ENCODE measurements around the gene PDE6D. TPM values are rescaled to one million over a fixed set of nuclear protein-coding genes. Genes with fewer than 3 reads are reported as not detected.

PDE6D gene
- total and polyA plus RNA-seq, 2 experiments from 2014 or later: 35.2 to 55.6 TPM

DNA sequence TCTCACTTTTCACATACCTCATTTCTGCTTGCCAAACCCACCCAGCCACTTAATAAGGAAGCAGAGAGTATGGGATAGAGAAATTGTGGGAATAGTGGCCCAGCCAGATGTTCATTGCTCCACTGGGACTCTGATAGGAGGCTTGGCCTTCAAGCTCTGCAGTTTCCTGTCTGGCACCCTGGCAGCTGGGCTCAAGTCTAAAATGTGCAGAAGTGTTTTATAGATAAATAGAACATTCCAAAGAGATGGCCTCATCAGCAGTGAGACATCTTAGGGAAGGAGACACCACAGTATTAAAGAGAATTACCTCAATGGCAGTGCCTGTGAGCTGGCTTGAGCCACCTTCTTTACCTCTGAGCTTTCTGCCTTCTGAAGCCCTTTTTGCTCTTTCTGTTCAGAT, 29.8 kb upstream of the PDE6D start:
- no peak overlapping the region for H2AFZ ChIP-seq
- no peak for TF ChIP-seq EZH2phosphoT487 (IDR thresholded peaks at IDR 0.05; ENCODE audit: unreplicated experiment)
- no peak for TF ChIP-seq ETS1 (IDR thresholded peaks at IDR 0.05)
- TF ChIP-seq CTCF (conservative IDR thresholded peaks at IDR 0.05; ENCODE audit: low read depth in 2 of 2): no peak
- no peak for TF ChIP-seq ZNF462 (CRISPR knock-in tag; IDR thresholded peaks at IDR 0.05)
- TF ChIP-seq ZNF331 (CRISPR knock-in tag; IDR thresholded peaks at IDR 0.05; ENCODE audit: low read depth): no peak
- no peak for TF ChIP-seq STAT1 (IDR thresholded peaks at IDR 0.05; ENCODE audit: unreplicated experiment)
- TF ChIP-seq JUNB (IDR thresholded peaks at IDR 0.05; ENCODE audit: unreplicated experiment): no peak
- no peak for TF ChIP-seq REST (IDR thresholded peaks at IDR 0.05; ENCODE audit: unreplicated experiment)
- TF ChIP-seq CREB1 (CRISPR knock-in tag; IDR thresholded peaks at IDR 0.05; ENCODE audit: low read depth): no peak
- TF ChIP-seq NANOG (IDR thresholded peaks at IDR 0.05; ENCODE audit: borderline replicate concordance): no peak
- TF ChIP-seq ZNF114 (CRISPR knock-in tag; IDR thresholded peaks at IDR 0.05): no peak
- no peak overlapping the region for H3K4me2 ChIP-seq
- no peaks in the 10 kb centered on the region for H3K27me3 ChIP-seq (ENCODE audit: insufficient read depth)
- no peak overlapping the region for H3K4me3 ChIP-seq
- H3K36me3 ChIP-seq (ENCODE audit: insufficient read depth): peaks cover 16% of the 10 kb centered on the region
- Mint-ChIP-seq H3K9me3 (peaks cover 6% of the 10 kb centered on the region; the same call in 1 of the 3 replicates), H3K27ac (no peak overlapping the region), H3K36me3 (ENCODE audit: low read depth) (peaks cover 41% of the 10 kb centered on the region), H3K27me3 (ENCODE audit: insufficient read depth, low read depth, poor library complexity) (peaks cover 3% of the 10 kb centered on the region), H3K4me3 (no peak overlapping the region), H3K4me1 (no peaks in the 10 kb centered on the region)
- H4K20me1 ChIP-seq (replicated peaks; ENCODE audit: insufficient read depth): no peaks in the 10 kb centered on the region
- H3F3A ChIP-seq (replicated peaks; ENCODE audit: low read depth): no peaks in the 10 kb centered on the region
- H3K27ac ChIP-seq (ENCODE audit: low read depth): no peak overlapping the region
- H3K4me1 ChIP-seq (ENCODE audit: insufficient read depth): no peaks in the 10 kb centered on the region
- no peaks in the 10 kb centered on the region for H3K79me2 ChIP-seq (replicated peaks; ENCODE audit: insufficient read depth)
- H3K9me2 ChIP-seq (ENCODE audit: insufficient read depth): no peaks in the 10 kb centered on the region
- ATAC-seq (no peak), DNase-seq (ENCODE audit: low spot score) (no peak)

All from GM23338 (cell line).